SW 1271 (cell line): ENCODE results near the gene CDX2.

Source experiments
- DNase-seq, 2 experiments: peaks; one replicate each; lab custom pipeline; 2025; lab: John Stamatoyannopoulos, UW

Gene CDX2

DNA sequence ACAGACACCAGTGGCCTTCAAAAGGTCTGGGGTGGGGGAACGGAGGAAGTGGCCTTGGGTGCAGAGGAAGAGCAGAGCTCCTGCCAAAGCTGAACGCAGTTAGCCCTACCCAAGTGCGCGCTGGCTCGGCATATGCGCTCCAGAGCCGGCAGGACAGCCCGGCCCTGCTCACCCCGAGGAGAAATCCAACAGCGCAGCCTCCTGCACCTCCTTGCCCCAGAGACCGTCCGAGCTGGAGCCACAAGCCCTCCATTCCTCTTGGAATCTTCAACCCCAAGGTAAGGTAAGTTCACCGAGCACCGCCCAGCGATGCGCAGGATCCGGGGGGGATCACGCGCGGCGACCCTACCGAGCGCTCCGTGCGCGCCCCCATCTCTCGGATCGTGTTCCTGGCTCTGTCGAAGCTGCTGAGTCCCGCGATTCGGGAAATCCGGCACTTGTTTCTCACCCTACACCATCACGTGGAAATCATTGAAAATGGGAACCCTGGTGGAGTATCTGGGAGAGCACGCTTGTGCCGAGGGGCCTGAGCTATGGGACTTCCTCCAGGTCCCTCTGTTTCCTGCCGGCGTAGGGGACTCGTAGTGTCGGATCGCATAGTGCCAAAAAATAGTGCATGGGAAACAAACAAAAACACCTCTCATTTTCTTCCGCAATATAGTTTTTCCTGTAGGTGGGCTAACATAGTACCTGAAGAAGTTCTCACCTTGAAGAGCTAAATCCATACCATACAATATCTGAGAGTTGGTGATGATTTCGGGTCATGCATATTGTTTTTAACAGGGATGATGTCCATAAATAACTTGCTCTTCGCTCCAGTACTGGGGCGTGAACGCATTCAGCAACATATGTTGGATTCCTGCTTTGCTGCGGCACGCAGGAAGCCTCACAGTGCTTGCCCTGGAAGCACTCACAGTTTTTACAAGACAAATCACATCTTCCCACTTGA lies 40.0 kb downstream of the CDX2 start:
- DNase-seq = no peak

DNA sequence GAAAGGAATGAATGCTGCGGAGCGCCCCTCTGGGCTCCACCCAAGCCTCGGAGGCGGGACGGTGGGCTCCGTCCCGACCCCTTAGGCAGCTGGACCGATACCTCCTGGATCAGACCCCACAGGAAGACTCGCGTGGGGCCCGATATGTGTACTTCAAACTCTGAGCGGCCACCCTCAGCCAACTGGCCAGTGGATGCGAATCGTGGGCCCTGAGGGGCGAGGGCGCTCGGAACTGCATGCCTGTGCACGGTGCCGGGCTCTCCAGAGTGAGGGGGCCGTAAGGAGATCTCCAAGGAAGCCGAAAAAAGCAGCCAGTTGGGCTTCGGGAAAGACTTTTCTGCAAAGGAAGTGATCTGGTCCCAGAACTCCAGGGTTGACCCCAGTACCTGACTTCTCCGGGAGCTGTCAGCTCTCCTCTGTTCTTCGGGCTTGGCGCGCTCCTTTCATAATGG lies 40.7 kb downstream of the CDX2 start:
- DNase-seq = no peak

DNA sequence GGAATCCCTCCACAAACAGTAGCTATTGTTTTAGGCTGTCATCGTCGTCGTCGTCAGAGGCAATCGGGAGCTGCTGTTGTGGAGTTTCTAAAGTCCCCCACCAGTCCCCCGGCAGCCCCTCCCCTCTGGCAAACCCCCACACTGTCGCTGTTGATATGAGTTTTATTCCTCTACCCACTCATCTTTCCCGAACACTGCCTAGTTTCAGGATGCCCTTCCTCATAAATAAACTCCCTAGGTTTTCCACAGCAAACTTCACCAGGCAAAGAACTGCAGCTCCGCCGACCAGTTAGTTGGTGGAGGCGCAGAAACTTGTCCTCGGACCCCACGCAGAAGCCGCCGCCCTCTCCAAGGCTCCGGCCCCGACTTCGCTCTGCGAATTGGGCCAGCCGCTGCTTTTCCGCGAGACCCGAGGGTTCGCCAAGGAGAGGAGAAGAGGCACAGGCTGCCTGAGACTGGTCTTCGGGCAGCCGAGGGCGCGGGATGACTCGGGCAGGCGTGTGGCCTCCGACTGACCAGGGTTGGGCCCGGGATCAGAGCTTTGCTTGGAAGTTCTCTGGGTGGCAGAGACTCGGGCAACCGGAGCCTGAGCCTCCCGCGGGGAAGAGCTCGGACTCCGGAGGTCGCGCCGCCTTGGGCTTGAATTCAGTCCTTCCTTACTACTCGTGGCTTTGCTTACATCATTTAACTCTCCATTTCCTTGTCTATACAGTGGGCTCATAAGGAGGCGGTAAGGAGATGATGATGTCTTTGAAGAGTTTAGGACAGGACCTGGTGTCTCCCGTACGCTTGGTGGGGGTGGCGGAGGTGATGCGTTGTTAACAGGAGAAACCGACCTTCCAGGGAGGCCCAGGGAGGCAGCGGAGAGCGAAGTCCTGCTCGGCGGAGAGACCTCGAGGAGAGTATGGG lies 41.4 kb downstream of the CDX2 start:
- DNase-seq = no peak

DNA sequence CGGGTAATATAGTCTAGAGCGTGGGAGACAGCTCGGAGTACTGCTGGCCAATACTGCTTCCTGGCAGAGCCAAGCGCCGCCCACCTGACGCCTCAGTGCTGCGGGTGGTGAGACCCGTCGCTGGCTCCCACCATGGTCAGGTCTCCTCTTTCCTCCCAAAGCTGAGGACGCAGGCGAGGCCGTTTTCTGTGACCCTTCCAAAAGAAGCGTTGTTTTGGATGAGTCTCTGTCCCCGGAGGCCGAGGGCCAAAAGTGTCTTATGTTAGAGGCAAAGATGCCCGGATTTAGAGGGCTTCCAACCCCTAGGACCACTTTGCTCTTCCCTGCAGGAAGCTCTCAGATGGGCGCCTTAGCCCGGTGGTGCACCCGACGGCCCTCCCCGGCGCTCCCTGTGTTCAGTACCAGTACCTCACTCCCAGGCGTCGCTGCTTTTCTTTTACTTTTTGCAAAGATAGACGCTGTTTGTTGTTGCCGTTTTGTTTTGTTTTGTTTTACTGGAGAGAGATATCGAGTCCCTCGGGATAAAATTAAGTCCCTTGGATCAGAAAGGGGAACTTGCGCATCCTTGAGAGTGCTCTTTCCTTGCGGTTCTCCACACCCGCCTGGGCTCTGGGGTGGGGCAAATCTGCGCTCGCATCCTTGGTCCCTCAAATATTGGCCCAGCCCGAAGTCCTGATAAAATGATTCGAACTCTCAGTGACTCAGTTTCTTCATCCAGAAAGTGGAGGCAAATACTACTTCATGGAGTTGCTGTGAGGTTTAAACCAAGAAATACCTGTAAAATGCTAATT lies 42.3 kb downstream of the CDX2 start:
- no peak for DNase-seq

DNA sequence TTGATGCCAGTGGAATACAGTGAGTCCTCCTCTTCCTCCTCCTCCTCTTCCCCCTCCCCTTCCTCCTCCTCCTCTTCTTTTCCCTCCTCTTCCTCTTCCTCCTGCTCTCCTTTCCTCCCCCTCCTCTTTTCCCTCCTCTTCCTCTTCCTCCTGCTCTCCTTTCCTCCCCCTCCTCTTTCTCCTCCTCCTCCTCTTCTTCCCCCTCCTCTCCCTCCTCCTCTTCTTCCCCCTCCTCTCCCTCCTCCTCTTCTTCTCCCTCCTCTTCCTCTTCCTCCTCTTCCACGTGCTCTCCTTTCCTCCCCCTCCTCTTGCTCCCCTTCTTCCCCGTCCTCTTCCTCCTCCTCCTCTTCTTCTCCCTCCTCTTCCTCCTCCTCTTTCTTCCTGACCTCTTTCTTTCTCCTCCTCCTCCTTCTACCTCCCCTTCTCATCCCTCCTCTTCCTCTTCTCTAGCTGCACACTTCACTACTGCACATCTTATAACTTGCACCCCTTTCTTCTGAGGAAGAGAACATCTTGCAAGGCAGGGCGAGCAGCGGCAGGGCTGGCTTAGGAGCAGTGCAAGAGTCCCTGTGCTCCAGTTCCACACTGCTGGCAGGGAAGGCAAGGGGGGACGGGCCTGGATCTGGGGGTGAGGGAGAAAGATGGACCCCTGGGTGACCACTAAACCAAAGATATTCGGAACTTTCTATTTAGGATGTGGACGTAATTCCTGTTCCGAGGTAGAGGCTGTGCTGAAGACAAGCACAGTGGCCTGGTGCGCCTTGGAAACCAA lies 43.7 kb downstream of the CDX2 start:
- no peak for DNase-seq

DNA sequence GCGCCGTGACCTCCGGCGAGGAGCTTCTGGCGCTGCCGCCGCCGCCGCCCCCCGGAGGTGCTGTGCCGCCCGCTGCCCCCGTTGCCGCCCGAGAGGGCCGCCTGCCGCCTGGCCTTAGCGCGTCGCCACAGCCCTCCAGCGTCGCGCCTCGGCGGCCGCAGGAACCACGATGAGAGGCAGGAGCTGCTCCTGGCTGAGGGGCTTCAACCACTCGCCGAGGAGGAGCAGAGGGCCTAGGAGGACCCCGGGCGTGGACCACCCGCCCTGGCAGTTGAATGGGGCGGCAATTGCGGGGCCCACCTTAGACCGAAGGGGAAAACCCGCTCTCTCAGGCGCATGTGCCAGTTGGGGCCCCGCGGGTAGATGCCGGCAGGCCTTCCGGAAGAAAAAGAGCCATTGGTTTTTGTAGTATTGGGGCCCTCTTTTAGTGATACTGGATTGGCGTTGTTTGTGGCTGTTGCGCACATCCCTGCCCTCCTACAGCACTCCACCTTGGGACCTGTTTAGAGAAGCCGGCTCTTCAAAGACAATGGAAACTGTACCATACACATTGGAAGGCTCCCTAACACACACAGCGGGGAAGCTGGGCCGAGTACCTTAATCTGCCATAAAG lies 44.5 kb downstream of the CDX2 start:
- DNase-seq = no peak

DNA sequence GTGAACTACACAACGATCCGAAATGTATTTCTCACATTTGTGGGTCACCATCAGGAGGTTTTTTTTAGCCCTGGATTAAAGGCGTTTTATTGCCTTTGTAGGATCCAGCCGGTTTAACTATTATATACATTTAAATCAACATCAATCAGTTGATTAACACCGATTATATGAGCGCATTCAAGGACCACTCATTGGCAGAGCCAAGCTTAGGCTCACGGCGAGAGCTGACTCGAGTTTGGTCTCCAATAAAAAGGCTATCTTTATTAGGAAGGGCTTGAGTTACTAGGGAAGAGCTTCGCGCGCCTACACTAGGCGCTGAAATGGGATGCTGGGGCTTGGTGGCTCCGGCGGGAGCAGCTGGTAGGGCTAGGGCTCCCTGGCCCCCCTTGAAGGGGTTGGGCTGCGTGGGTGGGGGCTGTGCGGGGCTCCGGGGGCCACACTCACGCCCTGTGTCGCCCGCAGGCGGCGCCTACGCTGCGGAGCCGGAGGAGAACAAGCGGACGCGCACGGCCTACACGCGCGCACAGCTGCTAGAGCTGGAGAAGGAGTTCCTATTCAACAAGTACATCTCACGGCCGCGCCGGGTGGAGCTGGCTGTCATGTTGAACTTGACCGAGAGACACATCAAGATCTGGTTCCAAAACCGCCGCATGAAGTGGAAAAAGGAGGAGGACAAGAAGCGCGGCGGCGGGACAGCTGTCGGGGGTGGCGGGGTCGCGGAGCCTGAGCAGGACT lies 45.2 kb downstream of the CDX2 start:
- DNase-seq = no peak

DNA sequence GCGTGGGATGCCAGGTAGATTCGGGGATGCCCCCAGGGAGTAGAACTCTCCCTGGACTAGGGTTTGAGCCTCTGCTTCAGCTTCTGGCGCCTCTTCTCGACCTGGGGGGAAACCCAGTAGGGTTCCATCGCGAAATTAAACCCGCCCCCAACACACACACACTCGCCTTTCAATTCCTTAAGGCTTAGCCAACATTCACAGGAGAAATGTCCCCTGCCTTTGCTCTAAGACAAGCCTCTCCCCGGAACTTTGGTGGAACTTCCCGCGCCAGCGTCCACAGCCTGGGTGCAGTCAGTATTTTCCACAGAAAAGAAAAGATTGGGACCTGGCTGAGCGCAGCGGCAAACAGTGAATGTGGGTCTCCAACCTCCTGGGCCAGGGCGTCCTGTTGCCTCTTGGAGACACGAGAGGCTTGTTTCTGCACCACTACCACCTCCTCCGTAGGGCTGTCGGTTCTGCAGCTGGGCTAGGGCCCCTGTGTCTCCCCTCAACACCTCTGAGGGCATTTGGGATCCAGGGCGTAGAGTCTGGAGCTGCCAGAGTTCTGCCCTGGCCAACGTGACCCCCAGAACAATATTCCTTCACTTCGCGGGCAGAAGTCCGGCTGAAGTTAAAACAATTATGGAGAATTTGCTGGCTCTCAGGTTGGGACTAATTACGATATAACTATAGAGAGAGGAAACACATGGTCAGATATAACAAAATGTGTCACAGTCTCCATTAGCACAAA lies 46.1 kb downstream of the CDX2 start:
- DNase-seq = no peak

DNA sequence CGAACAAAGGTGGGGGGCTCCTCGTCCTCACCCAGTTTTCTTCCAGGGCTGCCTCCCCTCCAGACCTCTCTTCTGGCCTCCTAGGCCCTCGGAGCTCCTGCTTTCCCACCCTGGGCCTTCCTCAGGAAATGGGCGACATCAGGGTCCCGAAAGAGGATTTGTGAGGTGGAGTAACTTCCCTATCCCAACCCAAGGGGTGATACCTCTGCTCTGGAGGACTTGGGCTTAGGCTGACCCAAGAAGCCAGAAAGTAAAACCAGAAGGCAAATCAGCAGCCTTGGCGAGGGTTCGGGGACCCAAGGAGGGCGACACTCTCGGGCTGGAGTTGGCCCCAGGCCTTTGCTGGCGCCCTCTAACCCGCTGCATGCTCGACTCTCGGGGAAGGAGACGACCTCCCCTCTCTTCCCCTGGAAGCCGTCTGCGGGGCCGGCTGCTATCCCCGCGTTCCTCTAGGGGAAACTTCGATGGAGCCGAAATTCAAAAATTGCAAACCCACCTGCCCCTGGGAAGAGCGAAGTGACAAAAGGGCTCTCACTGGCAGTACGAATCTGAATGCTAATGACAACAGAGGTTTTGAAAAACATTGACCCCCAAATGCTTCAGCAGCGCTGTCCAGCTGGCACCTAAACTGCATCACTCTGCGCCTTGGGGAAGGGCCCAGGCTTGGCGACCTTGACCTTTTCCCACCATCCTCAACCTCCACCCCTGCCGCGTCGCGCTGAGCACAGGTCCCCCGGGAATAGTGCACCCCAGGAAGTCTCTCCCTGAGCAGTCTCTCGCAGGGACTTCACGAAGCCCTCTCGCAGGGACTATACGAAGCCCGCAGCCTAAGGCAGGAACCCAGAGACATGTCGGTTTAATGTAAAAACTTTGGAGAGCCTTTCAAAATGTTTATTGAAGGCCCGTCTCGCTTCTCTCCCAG lies 46.9 kb downstream of the CDX2 start:
- no peak for DNase-seq

DNA sequence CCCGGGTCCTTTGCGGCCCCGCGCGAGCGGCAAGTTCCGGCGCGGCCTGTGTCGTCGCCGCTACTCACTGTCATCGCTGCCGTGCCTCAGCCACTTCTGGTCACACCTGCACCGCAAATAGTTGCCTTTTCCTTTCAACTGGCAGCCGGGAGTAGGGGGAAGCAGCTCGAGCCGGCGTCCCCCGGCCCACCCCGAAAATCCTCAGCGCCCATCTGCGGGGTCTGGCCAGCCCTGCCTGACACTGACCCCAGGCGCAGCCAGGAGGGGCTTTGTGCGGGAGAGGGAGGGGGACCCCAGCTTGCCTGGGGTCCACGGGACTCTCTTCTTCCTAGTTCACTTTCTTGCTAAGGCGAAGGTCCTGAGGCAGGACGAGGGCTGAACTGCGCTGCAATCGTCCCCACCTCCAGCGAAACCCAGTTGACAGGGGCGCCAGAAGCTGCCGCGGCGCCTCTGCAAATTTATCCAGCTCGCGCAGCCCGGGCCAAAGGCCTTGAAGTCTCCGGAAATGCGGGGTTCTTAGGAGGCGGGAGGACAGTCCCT lies 47.6 kb downstream of the CDX2 start:
- DNase-seq = no peak

DNA sequence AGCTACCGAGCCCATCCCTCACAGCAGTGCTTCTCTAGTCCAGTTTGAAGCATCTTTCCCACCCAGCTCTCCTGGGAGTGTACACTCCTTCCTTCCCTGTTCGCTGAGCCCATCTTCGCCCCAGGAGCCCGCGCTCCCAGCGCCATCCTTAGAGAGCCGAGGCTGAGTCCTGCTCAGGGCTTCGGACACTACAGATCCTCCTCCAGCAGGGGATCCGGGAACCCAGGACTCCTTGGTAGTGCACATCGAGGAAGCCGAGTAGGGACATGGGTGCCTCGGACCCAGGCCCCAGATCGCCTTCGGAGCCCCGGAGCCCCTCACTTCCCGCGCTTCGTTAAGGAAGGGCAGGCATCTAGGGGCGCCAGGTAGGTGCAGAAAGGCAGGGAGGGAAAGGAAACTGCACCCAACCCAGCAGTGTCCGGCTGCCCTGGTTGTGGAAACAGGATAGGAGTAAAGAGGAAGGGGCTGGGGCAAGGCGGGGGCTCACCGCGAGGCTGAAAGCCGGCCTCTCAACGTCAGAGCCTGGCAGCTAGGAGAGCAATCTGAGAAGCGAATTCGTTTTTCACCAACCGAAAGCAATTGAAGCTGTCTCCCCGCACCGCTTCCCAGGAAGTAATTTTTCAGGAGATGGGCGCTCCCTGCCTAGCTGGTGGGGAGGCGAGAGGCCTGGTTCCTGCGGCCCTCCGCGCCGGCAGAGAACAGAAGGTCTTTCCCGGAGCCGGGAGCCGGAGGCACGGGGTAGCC lies 48.3 kb downstream of the CDX2 start:
- DNase-seq = peak in 1 of 2 experiments; percentile 10

DNA sequence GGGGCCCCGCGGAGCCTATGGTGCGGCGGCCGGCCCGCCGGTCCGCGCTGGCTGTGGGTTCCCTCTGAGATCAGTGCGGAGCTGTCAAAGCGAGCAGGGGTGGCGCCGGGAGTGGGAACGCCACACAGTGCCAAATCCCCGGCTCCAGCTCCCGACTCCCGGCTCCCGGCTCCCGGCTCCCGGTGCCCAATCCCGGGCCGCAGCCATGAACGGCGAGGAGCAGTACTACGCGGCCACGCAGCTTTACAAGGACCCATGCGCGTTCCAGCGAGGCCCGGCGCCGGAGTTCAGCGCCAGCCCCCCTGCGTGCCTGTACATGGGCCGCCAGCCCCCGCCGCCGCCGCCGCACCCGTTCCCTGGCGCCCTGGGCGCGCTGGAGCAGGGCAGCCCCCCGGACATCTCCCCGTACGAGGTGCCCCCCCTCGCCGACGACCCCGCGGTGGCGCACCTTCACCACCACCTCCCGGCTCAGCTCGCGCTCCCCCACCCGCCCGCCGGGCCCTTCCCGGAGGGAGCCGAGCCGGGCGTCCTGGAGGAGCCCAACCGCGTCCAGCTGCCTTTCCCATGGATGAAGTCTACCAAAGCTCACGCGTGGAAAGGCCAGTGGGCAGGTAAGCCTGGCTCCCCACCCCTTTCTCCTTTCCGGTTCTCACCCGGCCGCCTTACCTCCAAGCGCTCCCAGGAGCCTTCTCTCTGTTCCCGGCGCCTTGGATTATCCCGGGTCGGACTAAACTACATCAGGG lies 49.0 kb downstream of the CDX2 start, which contains the start of gene PDX1:
PDX1 (plus strand) TSS at position 67 of the 743 bp plus-strand sequence; CDS start at position 206, 139 bp downstream.
- peak in 1 of 2 experiments; percentile 27 for DNase-seq

DNA sequence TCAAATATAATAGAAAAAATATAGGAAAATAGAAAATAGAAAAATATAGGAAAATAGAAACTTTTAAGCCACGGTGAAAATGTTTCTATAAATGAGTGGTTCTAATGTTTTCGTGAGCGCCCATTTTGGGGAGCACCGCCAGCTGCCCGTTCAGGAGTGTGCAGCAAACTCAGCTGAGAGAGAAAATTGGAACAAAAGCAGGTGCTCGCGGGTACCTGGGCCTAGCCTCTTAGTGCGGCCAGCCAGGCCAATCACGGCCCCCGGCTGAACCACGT lies 49.5 kb downstream of the CDX2 start:
- no peak for DNase-seq

DNA sequence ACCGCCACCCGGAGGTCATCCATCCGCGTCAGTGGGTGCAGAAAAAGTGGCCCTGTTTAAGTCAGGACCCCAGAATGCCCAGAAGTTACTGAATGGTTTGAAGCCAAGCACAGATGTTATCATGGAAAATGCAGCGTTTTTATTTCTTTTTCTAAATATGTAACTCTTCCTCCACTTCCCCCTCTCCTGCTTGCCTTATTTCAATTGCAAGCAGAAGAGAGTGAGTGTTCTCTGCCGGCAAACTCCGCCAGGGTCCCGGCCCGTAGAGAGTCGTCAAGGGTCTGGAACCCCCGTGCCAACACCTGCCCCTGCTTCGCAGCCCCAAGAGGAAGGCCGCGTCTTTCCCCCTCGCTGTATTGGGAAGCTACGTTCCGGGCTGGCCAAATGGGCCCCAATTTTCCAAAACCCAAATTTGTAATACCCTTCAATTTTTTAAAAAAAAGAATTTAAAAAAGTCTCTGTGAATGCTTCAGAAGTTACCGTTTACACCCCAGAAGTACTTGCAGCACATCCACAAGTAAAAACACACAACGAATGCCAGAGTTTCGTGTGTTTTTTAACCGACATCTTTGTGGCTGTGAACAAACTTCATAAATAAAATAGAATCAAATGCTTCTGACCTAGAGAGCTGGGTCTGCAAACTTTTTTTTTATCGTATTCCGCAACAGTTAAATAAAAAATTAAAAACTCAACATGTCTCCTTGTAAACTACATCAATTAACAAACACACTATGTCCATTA lies 50.0 kb downstream of the CDX2 start:
- DNase-seq = no peak

DNA sequence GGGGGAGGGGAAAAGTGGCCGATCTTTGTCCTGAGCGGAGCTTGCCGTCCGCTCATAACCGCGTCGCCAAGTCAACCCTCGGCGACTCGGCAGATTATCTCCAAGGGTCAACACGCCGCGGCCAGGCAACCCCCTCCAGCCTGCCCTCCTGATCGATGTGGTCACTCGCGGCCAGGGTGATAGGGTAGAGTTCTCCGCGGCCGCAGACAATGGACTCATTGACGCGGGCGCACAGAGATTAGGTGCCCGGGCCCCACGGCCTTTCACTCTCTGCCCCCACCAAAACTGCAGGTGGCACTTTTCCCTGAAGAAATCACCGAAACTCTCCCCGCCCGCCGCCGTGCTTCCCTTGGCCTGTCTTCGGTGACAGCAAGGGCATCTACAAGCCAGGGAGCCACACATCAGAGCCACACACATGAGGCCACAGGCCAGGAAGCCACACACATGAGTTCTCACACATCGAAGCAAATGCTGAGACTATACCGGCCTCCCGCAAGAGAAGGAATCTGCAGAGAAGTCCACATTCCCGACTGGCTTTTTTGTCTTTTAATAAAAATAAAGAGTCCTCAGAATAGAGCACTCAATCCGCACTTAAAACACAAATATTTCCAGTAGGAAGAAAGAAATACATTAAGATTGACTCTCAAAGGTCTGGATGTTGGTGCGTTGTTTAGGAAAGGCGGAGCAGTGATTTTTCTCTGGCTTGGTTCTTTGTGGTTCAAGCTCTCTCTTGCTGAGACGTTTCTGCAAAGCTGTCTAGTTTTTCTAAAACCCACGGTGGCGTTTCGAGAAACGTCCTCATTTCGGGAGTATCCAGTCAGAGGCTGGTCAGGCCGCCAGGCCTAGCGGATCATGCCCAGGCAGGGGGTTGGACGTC lies 50.8 kb downstream of the CDX2 start:
- no peak for DNase-seq
